Adrenal gland (tissue), 5 donors: Measurements from ENCODE around the gene ZNF81.

Source experiments
- CTCF ChIP-seq, 6 experiments: fragments of 450-650 bp in 4 of 6; fragments of 200-600 bp in 2 of 6; sonication (generic) in 1 of 6; IDR thresholded peaks; 1 replicate in 5 of 6; 2 replicates in 1 of 6; pipeline versions ENCODE4 v1.5.1 to v1.8.0; 2016 to 2021; ENCODE audit warnings: antibody characterized with exemption in 6 of 6, mild to moderate bottlenecking in 2 of 6, moderate library complexity in 1 of 6
- POLR2A ChIP-seq, 2 donors: fragments of 450-650 bp; IDR thresholded peaks; one replicate each; pipeline ENCODE4 v1.6.1; 2017; ENCODE audit warnings: antibody characterized with exemption in 2 of 2, mild to moderate bottlenecking in 2 of 2, moderate library complexity in 1 of 2
- donor health status: DM: no; HTN: no; CAD: no.

GRCh38 chrX:47958761-47959342 is 122.2 kb downstream of the ZNF81 start:
- TF ChIP-seq CTCF (IDR thresholded peaks at IDR 0.05): peak in 2 of 6 experiments; percentile 17 to 22
- no peak for TF ChIP-seq POLR2A (IDR thresholded peaks at IDR 0.05)
